ENCODE data around the gene L3MBTL4. TPM values are rescaled to one million over a fixed set of nuclear protein-coding genes. Genes with fewer than 3 reads are reported as not detected.

L3MBTL4 gene
- total RNA-seq, 2 experiments from 2014 or later, result not detected

DNA sequence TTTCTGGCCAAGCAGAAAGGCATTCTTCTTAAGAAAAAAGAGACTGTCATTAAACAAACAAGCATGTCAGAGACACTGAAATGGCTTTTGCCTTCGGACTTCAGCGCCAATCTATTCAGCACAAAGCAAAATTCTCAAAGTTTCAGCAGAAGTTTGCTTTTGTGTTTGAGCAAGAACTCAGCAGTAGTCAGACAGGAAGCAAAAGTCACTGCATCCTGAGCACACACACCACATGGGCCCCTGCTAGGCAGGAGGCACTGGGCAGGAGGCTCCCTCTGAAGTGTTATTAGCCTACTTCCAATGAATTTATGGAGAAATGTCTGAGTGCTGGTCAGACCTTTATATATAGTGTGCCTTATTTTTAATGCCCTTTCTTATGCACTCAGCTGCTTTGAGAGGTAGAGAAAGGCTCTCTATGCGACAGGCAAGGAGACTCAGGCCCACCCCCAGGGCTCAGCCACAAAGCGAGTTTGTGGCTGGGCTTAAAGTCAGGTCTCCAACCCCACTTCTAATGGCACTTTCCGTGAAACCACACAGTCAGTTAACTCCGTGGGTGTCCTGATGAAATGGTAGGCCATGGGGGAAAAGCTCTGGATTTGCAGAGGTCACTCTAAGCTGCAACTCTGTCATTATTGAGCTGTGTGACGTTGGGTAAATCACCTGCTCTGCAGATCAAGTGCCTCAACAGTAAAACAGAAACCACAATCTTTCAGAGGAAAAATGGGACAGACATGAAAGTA, 358.4 kb downstream of the L3MBTL4 start:
- intact Hi-C loops (cut with micrococcal nuclease; ENCODE audit: unreplicated experiment), result no loop called here
- CTCF ChIA-PET (ENCODE audit: unreplicated experiment), result no interaction called here
- Histone ChIP-seq H3K4me2 (ENCODE audit: low read length) (no peak overlapping the region), H3K27ac (ENCODE audit: low read depth, low read length, poor library complexity, severe bottlenecking) (no peak overlapping the region), H4K20me1 (ENCODE audit: insufficient read depth, low read length) (no peaks in the 10 kb centered on the region), H3K79me2 (ENCODE audit: insufficient read depth, low read depth, low read length) (no peaks in the 10 kb centered on the region), H3K36me3 (ENCODE audit: insufficient read depth, low read length) (no peaks in the 10 kb centered on the region), H3K9me3 (ENCODE audit: low read length) (no peaks in the 10 kb centered on the region), H3K4me1 (ENCODE audit: insufficient read depth, low read length, poor library complexity, severe bottlenecking) (no peaks in the 10 kb centered on the region), H3K9me2 (ENCODE audit: insufficient read depth, low read length) (no peaks in the 10 kb centered on the region), H2AFZ (ENCODE audit: low read length) (no peak overlapping the region), H3K4me3 (ENCODE audit: low read depth, low read length, poor library complexity, severe bottlenecking) (no peak overlapping the region)
- no TSS peak for BruUV-seq (replicated peaks)
- no peak for DNase-seq (ENCODE audit: low spot score)
- TF ChIP-seq EZH2phosphoT487 (IDR thresholded peaks at IDR 0.05; ENCODE audit: borderline replicate concordance, low read depth, low read length) (no peak), CTCF (conservative IDR thresholded peaks at IDR 0.05; ENCODE audit: low read length) (no peak)
- POLR2A ChIA-PET, result no interaction called here

DNA sequence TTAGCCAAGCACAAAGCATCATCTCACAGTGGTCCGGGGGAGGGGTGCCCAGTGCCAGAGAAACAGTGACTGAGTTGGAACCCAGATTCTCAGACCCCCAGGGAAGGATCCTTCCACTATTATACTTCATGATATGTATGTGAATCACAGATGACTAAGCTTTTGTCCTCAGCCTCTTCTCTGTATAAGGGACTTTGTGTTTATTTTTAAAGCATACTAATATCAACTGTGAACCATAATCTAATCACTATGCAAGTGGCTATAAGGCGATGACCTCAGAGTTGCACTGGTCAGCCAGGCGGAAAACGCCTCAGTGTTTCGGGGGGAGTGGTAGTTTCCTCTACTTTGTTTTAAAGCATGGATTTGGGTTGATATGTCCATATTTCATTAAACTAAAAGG, 359.0 kb downstream of the L3MBTL4 start:
- no peak overlapping the region for H3K4me2 ChIP-seq (ENCODE audit: low read length)
- H3K9me3 ChIP-seq (ENCODE audit: low read length), result no peaks in the 10 kb centered on the region
- H3K4me1 ChIP-seq (ENCODE audit: insufficient read depth, low read length, poor library complexity, severe bottlenecking), result no peaks in the 10 kb centered on the region
- CTCF ChIA-PET (ENCODE audit: unreplicated experiment), result no interaction called here
- POLR2A ChIA-PET, result interaction anchor here (0.6 kb wide), 1 partner anchor 640 kb away, joined by 4 read pairs; no protein-coding TSS in a partner anchor
- no peak for DNase-seq (ENCODE audit: low spot score)
- no peaks in the 10 kb centered on the region for H4K20me1 ChIP-seq (ENCODE audit: insufficient read depth, low read length)
- H3K4me3 ChIP-seq (ENCODE audit: low read depth, low read length, poor library complexity, severe bottlenecking), result no peak overlapping the region
- H3K27ac ChIP-seq (ENCODE audit: low read depth, low read length, poor library complexity, severe bottlenecking), result no peak overlapping the region
- intact Hi-C loops (cut with micrococcal nuclease; ENCODE audit: unreplicated experiment), result no loop called here
- H2AFZ ChIP-seq (ENCODE audit: low read length), result no peak overlapping the region
- BruUV-seq (replicated peaks), result no TSS peak
- no peaks in the 10 kb centered on the region for H3K79me2 ChIP-seq (ENCODE audit: insufficient read depth, low read depth, low read length)
- TF ChIP-seq EZH2phosphoT487 (IDR thresholded peaks at IDR 0.05; ENCODE audit: borderline replicate concordance, low read depth, low read length) (no peak), CTCF (conservative IDR thresholded peaks at IDR 0.05; ENCODE audit: low read length) (no peak)
- H3K36me3 ChIP-seq (ENCODE audit: insufficient read depth, low read length), result no peaks in the 10 kb centered on the region
- H3K9me2 ChIP-seq (ENCODE audit: insufficient read depth, low read length), result no peaks in the 10 kb centered on the region

DNA sequence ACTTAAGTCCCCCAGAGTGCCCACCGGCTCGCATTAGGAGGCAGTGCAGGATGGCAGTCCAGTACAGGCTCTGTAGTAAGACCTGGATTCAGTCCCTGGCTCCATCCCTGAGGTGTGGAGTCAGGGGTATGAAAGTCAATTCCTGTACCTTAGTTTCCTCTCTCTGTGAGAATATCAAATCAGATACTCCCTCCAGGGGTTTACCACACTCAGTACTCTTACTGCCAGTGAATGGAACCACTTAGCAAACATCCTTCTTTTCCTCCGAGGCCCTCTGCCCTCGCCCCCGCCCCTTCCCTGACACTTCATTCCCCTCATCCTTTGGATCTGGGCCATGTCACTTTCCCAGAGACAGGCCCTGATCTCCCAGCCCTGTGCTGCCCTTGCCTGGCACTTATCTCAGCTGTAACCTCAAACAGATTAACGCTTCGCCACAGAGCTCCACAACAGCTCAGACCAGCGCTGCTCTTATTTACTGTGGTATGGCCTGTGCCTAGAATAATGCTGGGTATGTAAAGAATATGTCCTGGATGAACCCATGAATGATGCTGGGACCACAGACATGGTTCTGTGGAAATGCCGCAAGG, 360.4 kb downstream of the L3MBTL4 start:
- no peaks in the 10 kb centered on the region for H3K4me1 ChIP-seq (ENCODE audit: insufficient read depth, low read length, poor library complexity, severe bottlenecking)
- H3K9me2 ChIP-seq (ENCODE audit: insufficient read depth, low read length), result no peaks in the 10 kb centered on the region
- no TSS peak for BruUV-seq (replicated peaks)
- H3K79me2 ChIP-seq (ENCODE audit: insufficient read depth, low read depth, low read length), result no peaks in the 10 kb centered on the region
- H3K36me3 ChIP-seq (ENCODE audit: insufficient read depth, low read length), result no peaks in the 10 kb centered on the region
- no peak for TF ChIP-seq CTCF (conservative IDR thresholded peaks at IDR 0.05; ENCODE audit: low read length)
- TF ChIP-seq EZH2phosphoT487 (IDR thresholded peaks at IDR 0.05; ENCODE audit: borderline replicate concordance, low read depth, low read length), result no peak
- H3K4me2 ChIP-seq (ENCODE audit: low read length), result no peak overlapping the region
- H2AFZ ChIP-seq (ENCODE audit: low read length), result no peak overlapping the region
- DNase-seq (ENCODE audit: low spot score), result no peak
- intact Hi-C loops (cut with micrococcal nuclease; ENCODE audit: unreplicated experiment), result no loop called here
- ChIA-PET POLR2A (no interaction called here), CTCF (ENCODE audit: unreplicated experiment) (no interaction called here)
- H3K9me3 ChIP-seq (ENCODE audit: low read length), result no peaks in the 10 kb centered on the region
- H3K4me3 ChIP-seq (ENCODE audit: low read depth, low read length, poor library complexity, severe bottlenecking), result no peak overlapping the region
- H3K27ac ChIP-seq (ENCODE audit: low read depth, low read length, poor library complexity, severe bottlenecking), result no peak overlapping the region
- no peaks in the 10 kb centered on the region for H4K20me1 ChIP-seq (ENCODE audit: insufficient read depth, low read length)
